Loucy (cell line): ENCODE results near the gene SEMA3F.

Source experiments
- H2AFZ ChIP-seq: fragments of 200-600 bp; sonication (generic); 2 replicates; pipeline ENCODE4 v1.6.0; 2016; ENCODE audit warnings: antibody characterized with exemption, mild to moderate bottlenecking, low read length, moderate library complexity
- H3F3A ChIP-seq: fragments of 200-600 bp; 2 replicates; pipeline ENCODE4 v1.6.0; 2016; ENCODE audit warnings: antibody characterized with exemption, low read depth, mild to moderate bottlenecking
- H3K27me3 ChIP-seq: fragments of 200-600 bp; sonication (generic); 2 replicates; pipeline ENCODE4 v1.6.1; 2014; ENCODE audit warnings: low read length, mild to moderate bottlenecking; ENCODE audit not compliant: insufficient read depth, poor library complexity, severe bottlenecking
- H3K36me3 ChIP-seq: fragments of 200-600 bp; sonication (generic); 2 replicates; pipeline ENCODE4 v1.6.1; 2016; ENCODE audit warnings: low read length; ENCODE audit not compliant: insufficient read depth
- H3K4me1 ChIP-seq: fragments of 200-600 bp; sonication (generic); 2 replicates; pipeline ENCODE4 v1.5.1; 2014; ENCODE audit warnings: low read length, mild to moderate bottlenecking; ENCODE audit not compliant: insufficient read depth, poor library complexity, severe bottlenecking
- H3K4me2 ChIP-seq: fragments of 200-600 bp; sonication (generic); 2 replicates; pipeline ENCODE4 v1.6.0; 2014; ENCODE audit warnings: antibody characterized with exemption, low read length, low read depth, mild to moderate bottlenecking; ENCODE audit not compliant: poor library complexity, severe bottlenecking
- H3K4me3 ChIP-seq: fragments of 200-600 bp; sonication (generic); 2 replicates; pipeline ENCODE4 v1.5.1; 2014; ENCODE audit warnings: low read length, mild to moderate bottlenecking, mixed read lengths; ENCODE audit not compliant: poor library complexity, severe bottlenecking
- H3K79me2 ChIP-seq: fragments of 200-600 bp; sonication (generic); 2 replicates; pipeline ENCODE4 v1.6.1; 2014; ENCODE audit warnings: low read length; ENCODE audit not compliant: insufficient read depth
- H3K9ac ChIP-seq: fragments of 200-600 bp; sonication (generic); 2 replicates; pipeline ENCODE4 v1.6.0; 2014; ENCODE audit warnings: mild to moderate bottlenecking, low read depth, low read length, moderate library complexity; ENCODE audit not compliant: poor library complexity, severe bottlenecking
- H3K9me2 ChIP-seq: fragments of 200-600 bp; sonication (generic); replicated peaks from 2 replicates; pipeline ENCODE4 v1.6.1; 2016; ENCODE audit warnings: low read depth, low read length, mixed read lengths
- H3K9me3 ChIP-seq: fragments of 200-600 bp; sonication (generic); 2 replicates; pipeline ENCODE4 v1.6.1; 2014; ENCODE audit warnings: mild to moderate bottlenecking, antibody characterized with exemption, low read length, low read depth; ENCODE audit not compliant: insufficient read depth
- H4K20me1 ChIP-seq: fragments of 200-600 bp; sonication (generic); 2 replicates; pipeline ENCODE4 v1.6.0; 2014; ENCODE audit warnings: antibody characterized with exemption, low read length, mild to moderate bottlenecking; ENCODE audit not compliant: insufficient read depth, poor library complexity, severe bottlenecking
- EZH2phosphoT487 ChIP-seq: fragments of 200-600 bp; IDR thresholded peaks from 2 replicates; pipeline ENCODE4 v1.6.1; 2018; ENCODE audit warnings: antibody characterized with exemption, mild to moderate bottlenecking, moderate library complexity, borderline replicate concordance
- TF ChIP-seq, protein P1 (sequence below): fragments of 200-600 bp; sonication (generic); conservative IDR thresholded peaks from 2 replicates; pipeline ENCODE4 v1.5.1; 2014; ENCODE audit warnings: mild to moderate bottlenecking, antibody characterized with exemption, low read length

Gene SEMA3F

GRCh38 chr3:50124800-50125178, 30.3 kb upstream of the SEMA3F start:
- H3K36me3 ChIP-seq = peaks cover 15% of the 10 kb centered on the region; the same call in 1 of the 2 replicates
- no peaks in the 10 kb centered on the region for H3K9me3 ChIP-seq
- no peaks in the 10 kb centered on the region for H3K9me2 ChIP-seq
- no peak overlapping the region for H3K4me2 ChIP-seq
- no peaks in the 10 kb centered on the region for H4K20me1 ChIP-seq
- no peaks in the 10 kb centered on the region for H3K79me2 ChIP-seq
- no peaks in the 10 kb centered on the region for H3F3A ChIP-seq
- no peak overlapping the region for H3K4me3 ChIP-seq
- TF ChIP-seq EZH2phosphoT487 = no peak
- TF ChIP-seq, protein P1, sequence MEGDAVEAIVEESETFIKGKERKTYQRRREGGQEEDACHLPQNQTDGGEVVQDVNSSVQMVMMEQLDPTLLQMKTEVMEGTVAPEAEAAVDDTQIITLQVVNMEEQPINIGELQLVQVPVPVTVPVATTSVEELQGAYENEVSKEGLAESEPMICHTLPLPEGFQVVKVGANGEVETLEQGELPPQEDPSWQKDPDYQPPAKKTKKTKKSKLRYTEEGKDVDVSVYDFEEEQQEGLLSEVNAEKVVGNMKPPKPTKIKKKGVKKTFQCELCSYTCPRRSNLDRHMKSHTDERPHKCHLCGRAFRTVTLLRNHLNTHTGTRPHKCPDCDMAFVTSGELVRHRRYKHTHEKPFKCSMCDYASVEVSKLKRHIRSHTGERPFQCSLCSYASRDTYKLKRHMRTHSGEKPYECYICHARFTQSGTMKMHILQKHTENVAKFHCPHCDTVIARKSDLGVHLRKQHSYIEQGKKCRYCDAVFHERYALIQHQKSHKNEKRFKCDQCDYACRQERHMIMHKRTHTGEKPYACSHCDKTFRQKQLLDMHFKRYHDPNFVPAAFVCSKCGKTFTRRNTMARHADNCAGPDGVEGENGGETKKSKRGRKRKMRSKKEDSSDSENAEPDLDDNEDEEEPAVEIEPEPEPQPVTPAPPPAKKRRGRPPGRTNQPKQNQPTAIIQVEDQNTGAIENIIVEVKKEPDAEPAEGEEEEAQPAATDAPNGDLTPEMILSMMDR = no peak
- H3K9ac ChIP-seq = no peak overlapping the region
- H3K4me1 ChIP-seq = no peaks in the 10 kb centered on the region
- no peaks in the 10 kb centered on the region for H3K27me3 ChIP-seq
- H2AFZ ChIP-seq = no peak overlapping the region

- Histone ChIP-seq H3K79me2 (no peaks in the 10 kb centered on the region), H3K27me3 (no peaks in the 10 kb centered on the region), H3K9ac (no peak overlapping the region), H2AFZ (no peak overlapping the region), H4K20me1 (no peaks in the 10 kb centered on the region), H3F3A (no peaks in the 10 kb centered on the region), H3K9me3 (no peaks in the 10 kb centered on the region), H3K9me2 (no peaks in the 10 kb centered on the region), H3K4me1 (no peaks in the 10 kb centered on the region), H3K36me3 (peaks cover 6% of the 10 kb centered on the region; the same call in 1 of the 2 replicates), H3K4me2 (no peak overlapping the region), H3K4me3 (no peak overlapping the region)
- no peak for TF ChIP-seq EZH2phosphoT487
- TF ChIP-seq, protein P1 = no peak
These were observed 29.4 kb upstream of the SEMA3F start for GRCh38 chr3:50125541-50126286.

DNA sequence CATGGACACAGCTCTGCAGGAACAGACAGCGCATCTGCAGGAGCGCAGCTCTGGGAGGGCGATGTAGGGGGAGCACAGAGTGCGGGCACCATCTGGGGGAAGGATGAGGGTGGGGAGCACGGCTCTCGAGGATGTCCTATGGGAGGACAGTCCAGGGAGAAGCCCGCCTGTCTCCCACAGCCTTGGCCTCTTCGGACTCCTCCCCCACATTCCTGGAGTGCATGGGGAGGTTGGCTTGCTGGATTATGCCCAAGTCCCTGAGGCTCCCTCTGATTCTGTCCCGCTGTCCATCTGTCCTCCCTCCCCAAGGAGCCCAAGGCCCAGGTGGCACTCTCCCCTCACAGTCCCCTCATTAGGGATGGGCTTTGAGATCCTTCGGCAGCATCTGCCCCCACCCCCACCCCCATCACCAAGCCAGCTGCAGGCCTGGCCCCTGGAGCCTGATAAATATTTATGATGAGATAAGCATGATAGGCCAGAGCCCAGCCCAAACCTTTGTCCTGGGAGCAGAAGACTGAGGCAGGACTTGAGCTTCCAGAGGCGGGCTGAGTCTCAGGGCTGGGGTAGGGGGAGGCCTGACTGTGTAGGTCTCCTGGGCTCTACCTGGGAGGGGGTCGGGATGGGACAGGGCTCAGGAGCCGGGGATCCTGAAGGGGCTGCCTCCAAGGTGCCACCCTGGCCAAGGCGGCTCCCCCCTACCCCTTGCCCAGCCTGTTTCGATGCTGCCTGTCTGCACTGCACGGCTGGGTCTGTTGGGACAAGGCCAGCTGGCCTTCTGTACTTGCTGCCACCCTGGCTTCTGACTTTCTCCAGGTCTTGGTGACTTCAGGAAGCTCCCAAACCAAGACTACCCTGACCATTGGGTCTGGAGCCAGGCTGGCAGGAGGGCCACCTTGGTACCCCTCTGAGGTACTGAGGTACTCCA, 28.6 kb upstream of the SEMA3F start:
- Histone ChIP-seq H3K4me2 (no peak overlapping the region), H3K4me1 (no peaks in the 10 kb centered on the region), H3K27me3 (no peaks in the 10 kb centered on the region), H3K9me2 (no peaks in the 10 kb centered on the region), H3K9me3 (no peaks in the 10 kb centered on the region), H2AFZ (no peak overlapping the region), H3K79me2 (no peaks in the 10 kb centered on the region), H3F3A (no peaks in the 10 kb centered on the region), H3K4me3 (no peak overlapping the region), H3K36me3 (no peaks in the 10 kb centered on the region), H3K9ac (no peak overlapping the region), H4K20me1 (no peaks in the 10 kb centered on the region)
- no peak for TF ChIP-seq EZH2phosphoT487
- TF ChIP-seq, protein P1 = no peak
